Ovary (tissue), 3 donors: ENCODE results near the gene LPCAT1.

Experiments used
- CTCF ChIP-seq, 3 donors: fragments of 450-650 bp in 2 of 3; fragments of 200-600 bp in 1 of 3; IDR thresholded peaks; one replicate each; pipeline versions ENCODE4 v1.5.1 to v1.8.0; 2016 to 2022; ENCODE audit warnings: antibody characterized with exemption in 3 of 3, mild to moderate bottlenecking in 1 of 3
- EP300 ChIP-seq: sonication (generic); formaldehyde crosslinking; IDR thresholded peaks from one replicate; pipeline ENCODE4 v1.6.1; 2017; ENCODE audit warnings: antibody characterized with exemption
- POLR2A ChIP-seq: fragments of 450-650 bp; IDR thresholded peaks from one replicate; pipeline ENCODE4 v1.6.1; 2017; ENCODE audit warnings: antibody characterized with exemption, mild to moderate bottlenecking, moderate library complexity
- donor health status: DM: no; HTN: no; CAD: no.

DNA sequence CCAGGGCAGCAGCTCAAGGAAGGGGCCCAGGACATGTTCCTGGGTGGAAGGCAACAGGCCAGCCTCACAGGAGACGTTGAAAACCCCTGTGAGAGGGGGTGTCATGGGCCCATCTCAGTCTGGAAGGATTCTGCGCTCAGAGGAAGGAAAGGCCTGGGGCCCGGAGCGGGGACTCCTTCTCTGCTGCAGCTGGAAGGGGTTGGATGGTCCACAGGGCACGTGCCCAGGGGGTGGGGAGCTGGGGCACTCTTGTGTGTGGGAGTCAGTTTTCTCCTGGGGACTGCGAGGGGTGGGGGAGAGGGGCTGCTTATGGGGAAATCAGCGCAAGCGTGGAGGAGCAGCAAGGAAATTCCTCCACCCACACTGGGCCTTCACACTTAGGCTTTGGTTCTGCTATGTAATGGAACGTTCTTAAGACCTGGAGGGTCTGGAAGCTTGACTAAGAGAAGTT lies 2.9 kb upstream of the LPCAT1 start:
- TF ChIP-seq POLR2A = no peak
- TF ChIP-seq CTCF (IDR thresholded peaks at IDR 0.05) = no peak
- no peak for TF ChIP-seq EP300
